Hepatocyte (in vitro differentiated cells): ENCODE data around the gene DNAL4.

ENCODE experiments used
- EZH2phosphoT487 ChIP-seq: fragments of 200-600 bp; sonication (generic); IDR thresholded peaks from one replicate; pipeline ENCODE4 v1.6.1; 2018; ENCODE audit warnings: antibody characterized with exemption, mild to moderate bottlenecking, low read depth, moderate library complexity; ENCODE audit not compliant: unreplicated experiment, severe bottlenecking
- TF ChIP-seq, protein P1 (sequence below): fragments of 200-600 bp; sonication (generic); IDR thresholded peaks from 2 replicates; pipeline ENCODE4 v1.5.1; 2016; ENCODE audit warnings: antibody characterized with exemption, mild to moderate bottlenecking; ENCODE audit not compliant: poor library complexity

DNA sequence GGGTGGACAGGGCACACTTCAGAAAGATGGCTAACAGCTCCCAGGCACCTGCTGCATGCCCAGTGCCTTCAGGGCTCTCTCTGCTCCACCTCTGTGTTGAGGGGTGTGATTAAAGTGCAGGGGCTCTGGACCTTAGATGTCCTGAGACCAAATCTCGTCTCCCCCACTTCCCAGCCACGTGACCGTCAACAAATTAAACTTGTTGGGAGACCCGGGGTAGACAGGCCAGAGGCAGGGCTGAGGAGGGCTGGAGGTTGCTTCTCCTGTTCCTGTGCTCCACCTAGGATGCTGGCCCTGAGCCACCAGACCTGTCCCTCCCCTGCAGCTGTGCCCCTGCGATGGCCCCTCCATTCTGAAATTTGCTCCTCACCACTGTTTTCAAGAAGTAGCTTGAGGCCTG lies 32.9 kb upstream of the DNAL4 start:
- no peak for TF ChIP-seq EZH2phosphoT487
- TF ChIP-seq, protein P1, sequence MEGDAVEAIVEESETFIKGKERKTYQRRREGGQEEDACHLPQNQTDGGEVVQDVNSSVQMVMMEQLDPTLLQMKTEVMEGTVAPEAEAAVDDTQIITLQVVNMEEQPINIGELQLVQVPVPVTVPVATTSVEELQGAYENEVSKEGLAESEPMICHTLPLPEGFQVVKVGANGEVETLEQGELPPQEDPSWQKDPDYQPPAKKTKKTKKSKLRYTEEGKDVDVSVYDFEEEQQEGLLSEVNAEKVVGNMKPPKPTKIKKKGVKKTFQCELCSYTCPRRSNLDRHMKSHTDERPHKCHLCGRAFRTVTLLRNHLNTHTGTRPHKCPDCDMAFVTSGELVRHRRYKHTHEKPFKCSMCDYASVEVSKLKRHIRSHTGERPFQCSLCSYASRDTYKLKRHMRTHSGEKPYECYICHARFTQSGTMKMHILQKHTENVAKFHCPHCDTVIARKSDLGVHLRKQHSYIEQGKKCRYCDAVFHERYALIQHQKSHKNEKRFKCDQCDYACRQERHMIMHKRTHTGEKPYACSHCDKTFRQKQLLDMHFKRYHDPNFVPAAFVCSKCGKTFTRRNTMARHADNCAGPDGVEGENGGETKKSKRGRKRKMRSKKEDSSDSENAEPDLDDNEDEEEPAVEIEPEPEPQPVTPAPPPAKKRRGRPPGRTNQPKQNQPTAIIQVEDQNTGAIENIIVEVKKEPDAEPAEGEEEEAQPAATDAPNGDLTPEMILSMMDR = no peak
